Neuron (in vitro differentiated cells): ENCODE results near the gene PLD1.
"Not testable (repeated sequence)": the region's sequence is repeated elsewhere in the genome, so short reads cannot be mapped to it uniquely, and the experiment has no call there.

ENCODE experiments used
- H2AFZ ChIP-seq: one replicate; pipeline ENCODE4 v1.6.1; 2013; ENCODE audit warnings: low read depth, mild to moderate bottlenecking, inconsistent platforms, low read length, moderate library complexity
- H3K27me3 ChIP-seq: one replicate; pipeline ENCODE4 v1.6.1; 2013; ENCODE audit warnings: low read length; ENCODE audit not compliant: insufficient read depth
- H3K36me3 ChIP-seq: one replicate; pipeline ENCODE4 v1.6.1; 2013; ENCODE audit warnings: low read length; ENCODE audit not compliant: insufficient read depth
- H3K4me1 ChIP-seq: one replicate; pipeline ENCODE4 v1.6.1; 2013; ENCODE audit warnings: low read length; ENCODE audit not compliant: insufficient read depth
- H3K4me3 ChIP-seq: 2 replicates; pipeline ENCODE4 v1.5.1; 2013; ENCODE audit warnings: mild to moderate bottlenecking, low read length, moderate library complexity
- H3K9me3 ChIP-seq: one replicate; pipeline ENCODE4 v1.6.1; 2013; ENCODE audit warnings: low read length

Gene PLD1

GRCh38 chr3:171694888-171695287, 115.4 kb downstream of the PLD1 start:
- H3K4me1 ChIP-seq, result no peaks in the 10 kb centered on the region
- H3K9me3 ChIP-seq, result no peaks in the 10 kb centered on the region
- H2AFZ ChIP-seq, result no peak overlapping the region
- H3K27me3 ChIP-seq, result no peaks in the 10 kb centered on the region
- no peaks in the 10 kb centered on the region for H3K36me3 ChIP-seq
- no peak overlapping the region for H3K4me3 ChIP-seq

GRCh38 chr3:171692551-171692950, 117.7 kb downstream of the PLD1 start:
- H2AFZ ChIP-seq, H3K27me3 ChIP-seq, H3K9me3 ChIP-seq, H3K4me3 ChIP-seq, H3K36me3 ChIP-seq, H3K4me1 ChIP-seq: not testable (repeated sequence)

- H3K36me3 ChIP-seq, result no peaks in the 10 kb centered on the region
- no peaks in the 10 kb centered on the region for H3K27me3 ChIP-seq
- H3K9me3 ChIP-seq, result no peaks in the 10 kb centered on the region
- no peak overlapping the region for H2AFZ ChIP-seq
- H3K4me1 ChIP-seq, result no peaks in the 10 kb centered on the region
- H3K4me3 ChIP-seq, result no peak overlapping the region
Measured at GRCh38 chr3:171691485-171691884, 118.8 kb downstream of the PLD1 start.

- no peak overlapping the region for H3K4me3 ChIP-seq
- H3K4me1 ChIP-seq, result no peaks in the 10 kb centered on the region
- no peaks in the 10 kb centered on the region for H3K9me3 ChIP-seq
- no peaks in the 10 kb centered on the region for H3K27me3 ChIP-seq
- no peak overlapping the region for H2AFZ ChIP-seq
- no peaks in the 10 kb centered on the region for H3K36me3 ChIP-seq
Measured at GRCh38 chr3:171690281-171690680, 120.0 kb downstream of the PLD1 start.

- no peaks in the 10 kb centered on the region for H3K27me3 ChIP-seq
- no peaks in the 10 kb centered on the region for H3K36me3 ChIP-seq
- H3K4me3 ChIP-seq, result no peak overlapping the region
- H3K9me3 ChIP-seq, result no peaks in the 10 kb centered on the region
- H3K4me1 ChIP-seq, result no peaks in the 10 kb centered on the region
- H2AFZ ChIP-seq, result no peak overlapping the region
Measured at GRCh38 chr3:171688593-171688992, 121.7 kb downstream of the PLD1 start.

GRCh38 chr3:171688002-171688401, 122.3 kb downstream of the PLD1 start:
- no peaks in the 10 kb centered on the region for H3K36me3 ChIP-seq
- no peaks in the 10 kb centered on the region for H3K9me3 ChIP-seq

GRCh38 chr3:171687581-171687980, 122.7 kb downstream of the PLD1 start:
- Histone ChIP-seq H3K36me3 (no peaks in the 10 kb centered on the region), H3K4me1 (no peaks in the 10 kb centered on the region), H3K4me3 (no peak overlapping the region), H2AFZ (no peak overlapping the region), H3K27me3 (no peaks in the 10 kb centered on the region), H3K9me3 (no peaks in the 10 kb centered on the region)

More at GRCh38 chr3:171688002-171688401, 122.3 kb downstream of the PLD1 start:
- Histone ChIP-seq H3K27me3 (no peaks in the 10 kb centered on the region), H2AFZ (no peak overlapping the region), H3K4me1 (no peaks in the 10 kb centered on the region), H3K4me3 (no peak overlapping the region)

GRCh38 chr3:171687064-171687463, 123.2 kb downstream of the PLD1 start:
- Histone ChIP-seq H3K27me3 (no peaks in the 10 kb centered on the region), H3K36me3 (no peaks in the 10 kb centered on the region), H3K4me3 (no peak overlapping the region), H2AFZ (no peak overlapping the region), H3K4me1 (no peaks in the 10 kb centered on the region), H3K9me3 (no peaks in the 10 kb centered on the region)

- Histone ChIP-seq H3K27me3 (no peaks in the 10 kb centered on the region), H3K36me3 (no peaks in the 10 kb centered on the region), H3K4me3 (no peak overlapping the region), H3K9me3 (no peaks in the 10 kb centered on the region), H3K4me1 (no peaks in the 10 kb centered on the region), H2AFZ (no peak overlapping the region)
Measured at GRCh38 chr3:171685116-171685895, 125.0 kb downstream of the PLD1 start.

- H3K9me3 ChIP-seq, result no peaks in the 10 kb centered on the region
- H3K4me1 ChIP-seq, result no peaks in the 10 kb centered on the region
- no peak overlapping the region for H2AFZ ChIP-seq
- H3K36me3 ChIP-seq, result no peaks in the 10 kb centered on the region
- H3K27me3 ChIP-seq, result no peaks in the 10 kb centered on the region
- no peak overlapping the region for H3K4me3 ChIP-seq
Measured at GRCh38 chr3:171684221-171684620, 126.1 kb downstream of the PLD1 start.

GRCh38 chr3:171682743-171683142, 127.5 kb downstream of the PLD1 start:
- Histone ChIP-seq H2AFZ (no peak overlapping the region), H3K4me3 (no peak overlapping the region), H3K27me3 (no peaks in the 10 kb centered on the region), H3K9me3 (no peaks in the 10 kb centered on the region), H3K36me3 (no peaks in the 10 kb centered on the region), H3K4me1 (no peaks in the 10 kb centered on the region)

- Histone ChIP-seq H3K4me1 (no peaks in the 10 kb centered on the region), H3K4me3 (no peak overlapping the region), H3K36me3 (no peaks in the 10 kb centered on the region), H3K27me3 (no peaks in the 10 kb centered on the region), H3K9me3 (no peaks in the 10 kb centered on the region), H2AFZ (no peak overlapping the region)
Measured at GRCh38 chr3:171680726-171681411, 129.4 kb downstream of the PLD1 start.

- Histone ChIP-seq H3K4me1 (no peaks in the 10 kb centered on the region), H2AFZ (no peak overlapping the region), H3K27me3 (no peaks in the 10 kb centered on the region), H3K4me3 (no peak overlapping the region), H3K36me3 (no peaks in the 10 kb centered on the region), H3K9me3 (no peaks in the 10 kb centered on the region)
Measured at GRCh38 chr3:171678971-171679492, 131.3 kb downstream of the PLD1 start.
